SH-SY5Y (cell line): Measurements from ENCODE around the gene BCKDHB.

Experiments used
- GATA2 ChIP-seq: IDR thresholded peaks from 2 replicates; pipeline ENCODE4 v1.6.1; 2011; ENCODE audit warnings: mild to moderate bottlenecking, low read depth, low read length
- GATA3 ChIP-seq: IDR thresholded peaks from 2 replicates; pipeline ENCODE4 v1.6.1; 2011; ENCODE audit warnings: low read depth, mild to moderate bottlenecking, low read length, moderate library complexity

DNA sequence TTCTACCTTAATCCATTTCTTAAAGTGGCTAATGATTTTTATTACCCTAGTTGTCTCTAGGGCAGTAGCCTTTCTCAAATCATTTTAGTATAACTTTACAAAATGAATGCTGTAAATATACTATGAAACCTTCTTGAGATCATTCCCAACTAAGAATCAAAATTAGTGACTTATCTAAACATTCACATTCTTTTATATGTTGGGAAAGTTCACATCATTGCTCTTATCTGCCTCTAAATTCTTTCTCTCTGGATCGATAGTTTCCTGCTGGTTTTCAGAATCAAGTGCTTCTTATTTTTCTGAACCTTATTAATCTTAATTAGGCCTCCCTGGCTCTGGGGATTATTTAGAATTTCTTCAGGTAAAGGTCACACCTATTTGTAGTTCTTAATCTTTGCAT lies 126.8 kb downstream of the BCKDHB start:
- TF ChIP-seq GATA3 (no peak), GATA2 (no peak)
